GM21528 (cell line): ENCODE results near the gene CTXN1.
A peak's percentile ranks its signal among the peaks of the same experiment; 100 is the strongest.
"Not testable (repeated sequence)": the region's sequence is repeated elsewhere in the genome, so short reads cannot be mapped to it uniquely, and the experiment has no call there.

Source experiments
- ATAC-seq: cut with Tn5 transposase; IDR thresholded peaks from one replicate; pipeline ENCODE4 v1.9.1; 2021; ENCODE audit warnings: mild to moderate bottlenecking, moderate library complexity; ENCODE audit not compliant: unreplicated experiment, low FRiP score

CTXN1 gene

GRCh38 chr19:7904074-7905020 lies 21.6 kb downstream of the CTXN1 start:
- peak; percentile 29 for ATAC-seq

GRCh38 chr19:7903244-7904073 lies 22.5 kb downstream of the CTXN1 start, which contains the start of gene MAP2K7:
Gene MAP2K7 (plus strand): TSS chr19:7903877. CDS start chr19:7903945, 68 bp downstream.
- ATAC-seq = peak; percentile 77

GRCh38 chr19:7902796-7903243 lies 23.1 kb downstream of the CTXN1 start:
- peak; percentile 9 for ATAC-seq

- no peak for ATAC-seq
These were observed 24.6 kb downstream of the CTXN1 start for GRCh38 chr19:7901337-7901736.

- ATAC-seq = no peak
These were observed 25.0 kb downstream of the CTXN1 start for GRCh38 chr19:7900931-7901330.

- ATAC-seq = no peak
These were observed 25.5 kb downstream of the CTXN1 start for GRCh38 chr19:7900401-7900870.

- no peak for ATAC-seq
These were observed 26.1 kb downstream of the CTXN1 start for GRCh38 chr19:7899751-7900378.

GRCh38 chr19:7898967-7899366 lies 27.0 kb downstream of the CTXN1 start:
- ATAC-seq = no peak

- ATAC-seq = no peak
These were observed 28.6 kb downstream of the CTXN1 start for GRCh38 chr19:7897292-7897691.

- no peak for ATAC-seq
These were observed 30.4 kb downstream of the CTXN1 start for GRCh38 chr19:7895565-7895964.

- no peak for ATAC-seq
These were observed 31.2 kb downstream of the CTXN1 start for GRCh38 chr19:7894612-7895309.

GRCh38 chr19:7893362-7894101 lies 32.4 kb downstream of the CTXN1 start:
- ATAC-seq = not testable (repeated sequence)

- no peak for ATAC-seq
These were observed 37.1 kb downstream of the CTXN1 start for GRCh38 chr19:7888826-7889217.

GRCh38 chr19:7888145-7888825 lies 37.6 kb downstream of the CTXN1 start, which contains the start of gene LRRC8E:
Gene LRRC8E (plus strand): TSS chr19:7888510. CDS start chr19:7895604, 7,094 bp downstream.
- ATAC-seq = no peak

- ATAC-seq = no peak
These were observed 38.4 kb downstream of the CTXN1 start for GRCh38 chr19:7887408-7888144.

- ATAC-seq = no peak
These were observed 40.1 kb downstream of the CTXN1 start for GRCh38 chr19:7885818-7886217.

GRCh38 chr19:7883796-7884570 lies 42.0 kb downstream of the CTXN1 start:
- no peak for ATAC-seq
